NCI-H128 (cell line): ENCODE measurements around the gene GARNL3.

Experiments
- DNase-seq: peaks from one replicate; lab custom pipeline; 2025; ENCODE audit not compliant: unreplicated experiment; lab: John Stamatoyannopoulos, UW

GARNL3 gene

GRCh38 chr9:127399736-127400269 lies 135.2 kb downstream of the GARNL3 start:
- no peak for DNase-seq

DNA sequence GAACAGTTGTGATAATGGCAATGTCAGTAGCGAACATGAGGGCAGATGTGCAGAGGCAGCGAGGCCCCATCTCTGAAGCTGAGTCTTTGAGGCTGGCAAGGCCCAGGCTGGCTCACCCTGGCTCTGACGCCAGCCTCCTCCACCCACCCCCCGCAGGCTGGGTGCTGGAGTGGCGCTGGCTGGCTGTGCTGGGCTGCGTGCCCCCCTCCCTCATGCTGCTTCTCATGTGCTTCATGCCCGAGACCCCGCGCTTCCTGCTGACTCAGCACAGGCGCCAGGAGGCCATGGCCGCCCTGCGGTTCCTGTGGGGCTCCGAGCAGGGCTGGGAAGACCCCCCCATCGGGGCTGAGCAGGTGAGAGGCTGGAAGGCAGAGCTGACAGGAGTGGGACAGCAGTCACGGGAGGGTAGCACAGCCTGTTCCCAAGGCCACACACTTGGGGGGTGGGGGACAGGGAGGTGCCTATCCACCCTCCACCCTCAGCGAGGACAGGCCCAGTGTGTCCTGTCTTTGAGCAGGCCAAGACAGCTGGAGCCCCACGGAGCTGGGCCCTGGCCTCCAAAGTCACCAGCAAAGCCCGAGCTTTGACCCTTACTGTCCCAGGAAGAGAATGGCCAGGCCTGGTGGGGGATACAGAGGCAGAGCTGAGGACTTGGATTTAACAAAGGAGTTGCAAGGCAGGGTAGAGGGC lies 138.0 kb downstream of the GARNL3 start:
- no peak for DNase-seq

DNA sequence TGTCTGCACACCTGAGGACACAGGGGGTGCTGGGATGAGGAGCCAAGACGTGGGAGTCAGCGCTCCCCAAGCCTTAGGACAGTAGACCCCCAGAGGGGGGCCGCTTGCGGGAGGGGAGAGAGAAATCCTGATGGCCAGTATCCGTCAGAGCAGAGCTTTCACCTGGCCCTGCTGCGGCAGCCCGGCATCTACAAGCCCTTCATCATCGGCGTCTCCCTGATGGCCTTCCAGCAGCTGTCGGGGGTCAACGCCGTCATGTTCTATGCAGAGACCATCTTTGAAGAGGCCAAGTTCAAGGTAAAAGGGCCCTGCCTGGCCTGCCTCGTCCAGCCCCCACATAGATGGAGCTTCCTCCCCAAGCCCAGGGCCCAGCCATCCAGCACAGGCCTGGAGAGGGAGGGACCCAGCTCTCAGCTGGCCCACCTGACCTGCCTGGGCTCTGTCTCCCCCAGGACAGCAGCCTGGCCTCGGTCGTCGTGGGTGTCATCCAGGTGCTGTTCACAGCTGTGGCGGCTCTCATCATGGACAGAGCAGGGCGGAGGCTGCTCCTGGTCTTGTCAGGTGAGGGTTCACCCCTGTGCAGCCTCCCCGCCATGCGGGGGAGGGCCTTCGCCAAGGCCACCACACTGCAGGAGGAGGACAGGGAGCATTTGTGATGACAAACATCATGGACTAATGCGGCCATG lies 139.1 kb downstream of the GARNL3 start:
- no peak for DNase-seq

DNA sequence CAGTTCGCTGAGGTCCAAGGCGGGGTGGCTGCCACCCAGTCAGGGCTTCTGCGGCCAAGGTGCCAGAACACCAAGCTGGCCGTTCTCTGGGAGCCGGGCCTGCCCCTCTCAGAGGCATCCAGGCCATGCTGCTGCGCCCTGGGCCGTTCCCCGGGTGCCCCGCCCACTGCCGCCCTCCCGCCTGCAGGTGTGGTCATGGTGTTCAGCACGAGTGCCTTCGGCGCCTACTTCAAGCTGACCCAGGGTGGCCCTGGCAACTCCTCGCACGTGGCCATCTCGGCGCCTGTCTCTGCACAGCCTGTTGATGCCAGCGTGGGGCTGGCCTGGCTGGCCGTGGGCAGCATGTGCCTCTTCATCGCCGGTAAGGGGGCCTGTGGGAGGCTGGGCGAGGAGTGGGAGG lies 140.1 kb downstream of the GARNL3 start:
- DNase-seq, result no peak

GRCh38 chr9:127405344-127406125 lies 141.0 kb downstream of the GARNL3 start:
- DNase-seq, result no peak

GRCh38 chr9:127406799-127407491 lies 142.4 kb downstream of the GARNL3 start:
- DNase-seq, result no peak

DNA sequence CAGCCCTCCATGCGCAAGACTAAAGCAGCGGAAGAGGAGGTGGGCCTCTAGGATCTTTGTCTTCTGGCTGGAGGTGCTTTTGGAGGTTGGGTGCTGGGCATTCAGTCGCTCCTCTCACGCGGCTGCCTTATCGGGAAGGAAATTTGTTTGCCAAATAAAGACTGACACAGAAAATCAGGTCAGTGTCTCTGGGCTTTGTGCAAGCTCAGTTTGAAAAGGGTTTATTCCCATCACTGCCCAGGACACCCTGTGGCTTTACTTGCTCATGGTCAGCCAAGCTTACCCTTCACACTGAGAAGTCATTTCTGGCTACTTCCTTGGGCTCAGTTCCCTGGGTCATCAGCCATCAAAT lies 142.9 kb downstream of the GARNL3 start:
- no peak for DNase-seq

GRCh38 chr9:127411122-127411521 lies 146.5 kb downstream of the GARNL3 start:
- DNase-seq, result no peak

- no peak for DNase-seq
Measured at GRCh38 chr9:127415141-127415540, 150.6 kb downstream of the GARNL3 start.

DNA sequence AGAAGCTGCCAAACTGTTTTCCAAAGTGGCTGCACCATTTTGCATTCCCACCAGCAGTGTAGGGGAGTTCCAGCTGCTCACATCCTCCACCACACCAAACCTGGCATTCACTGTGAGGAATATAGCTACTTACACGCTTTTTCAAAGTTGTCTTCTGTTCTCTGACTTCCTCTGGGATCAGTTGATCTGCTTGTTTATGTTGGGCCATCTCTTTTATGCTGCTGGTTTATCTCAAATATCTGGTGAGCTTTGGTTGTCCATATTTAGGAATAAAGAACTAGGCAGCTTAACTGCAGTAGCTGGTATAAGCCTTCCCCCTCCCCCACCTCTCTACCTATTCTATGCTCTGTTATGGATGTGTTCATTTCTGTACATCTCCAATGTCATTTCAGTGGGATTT lies 151.1 kb downstream of the GARNL3 start:
- DNase-seq, result no peak

GRCh38 chr9:127417131-127418036 lies 152.8 kb downstream of the GARNL3 start:
- no peak for DNase-seq

GRCh38 chr9:127418037-127418471 lies 153.5 kb downstream of the GARNL3 start:
- no peak for DNase-seq

DNA sequence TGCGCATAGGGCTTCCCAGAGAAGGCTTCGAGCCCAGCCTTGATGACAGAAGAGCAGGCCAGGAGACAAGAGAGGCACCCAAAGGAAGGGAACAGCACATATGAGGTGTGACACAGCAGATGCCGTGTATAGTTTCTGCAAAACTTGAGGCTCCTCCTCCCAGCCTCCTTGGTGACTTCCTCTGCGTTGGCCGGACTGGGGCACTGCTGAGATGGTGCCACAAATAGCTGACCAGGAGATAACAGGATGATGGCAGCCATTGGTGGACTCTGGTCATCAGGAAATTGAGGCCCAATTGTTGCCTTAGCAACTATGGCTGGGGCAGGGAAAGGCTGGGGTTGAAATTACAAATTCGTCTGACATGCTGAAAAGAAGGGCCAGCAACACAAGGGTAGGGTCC lies 154.8 kb downstream of the GARNL3 start:
- DNase-seq, result no peak

- DNase-seq, result no peak
Measured at GRCh38 chr9:127421057-127421456, 156.5 kb downstream of the GARNL3 start.

- DNase-seq, result no peak
Measured at GRCh38 chr9:127422133-127422782, 157.7 kb downstream of the GARNL3 start.

DNA sequence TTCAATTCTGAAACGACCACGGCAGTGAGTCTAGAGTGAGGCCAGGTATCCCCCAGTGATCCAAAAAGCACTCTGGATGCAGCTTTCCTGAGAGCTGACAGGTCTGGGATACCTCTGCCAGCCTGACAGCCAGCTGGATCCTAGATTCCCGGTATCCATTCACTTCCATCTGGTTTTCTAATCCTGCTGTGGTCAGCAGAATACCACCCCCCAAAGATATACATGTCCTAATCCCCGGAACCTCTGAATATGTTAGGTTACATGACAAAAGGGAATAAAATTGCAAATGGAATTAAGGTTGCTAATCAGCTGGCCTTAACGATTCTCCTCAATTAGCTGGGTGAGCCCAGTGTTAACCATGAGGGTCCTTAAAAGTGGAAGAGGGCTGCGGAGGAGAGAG lies 158.2 kb downstream of the GARNL3 start:
- DNase-seq, result no peak

DNA sequence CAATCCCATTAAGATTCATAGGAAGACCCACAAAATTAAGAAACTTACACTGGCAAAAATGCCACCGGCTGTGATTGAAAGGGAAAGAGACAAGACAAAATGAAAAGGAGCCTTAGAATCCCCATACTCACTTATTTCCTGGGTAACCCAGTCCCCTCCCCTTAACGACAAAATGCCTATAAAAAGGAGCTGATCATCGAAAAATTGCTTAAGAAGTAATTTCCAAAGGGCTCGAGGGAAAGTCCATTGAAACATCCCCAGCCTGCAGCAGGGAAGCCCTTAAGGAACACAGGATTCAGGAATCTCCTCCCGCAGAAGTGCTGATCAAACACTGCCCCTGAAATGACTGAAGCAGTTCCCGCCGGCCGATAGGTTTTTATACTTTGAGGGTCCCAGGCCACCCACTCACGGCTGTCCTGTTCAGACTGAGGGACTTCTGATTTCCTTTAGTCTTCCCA lies 158.9 kb downstream of the GARNL3 start:
- no peak for DNase-seq

- DNase-seq, result peak; percentile 95
Measured at GRCh38 chr9:127423934-127424675, 159.5 kb downstream of the GARNL3 start, which contains the start of gene ZNF79. Gene ZNF79 (plus strand): TSS chr9:127424382. CDS start chr9:127424788, 406 bp downstream.

- DNase-seq, result no peak
Measured at GRCh38 chr9:127424676-127424999, 160.1 kb downstream of the GARNL3 start.
